Measurements from ENCODE around the gene ERBB4. TPM values are rescaled to one million over a fixed set of nuclear protein-coding genes. Genes with fewer than 3 reads are reported as not detected.

ERBB4 gene
- total and polyA plus RNA-seq, 2 of the 8 experiments (the other 6 are each of a cell fraction or from before 2014, with no cell fraction given), result 0.34 to 1.3 TPM

DNA sequence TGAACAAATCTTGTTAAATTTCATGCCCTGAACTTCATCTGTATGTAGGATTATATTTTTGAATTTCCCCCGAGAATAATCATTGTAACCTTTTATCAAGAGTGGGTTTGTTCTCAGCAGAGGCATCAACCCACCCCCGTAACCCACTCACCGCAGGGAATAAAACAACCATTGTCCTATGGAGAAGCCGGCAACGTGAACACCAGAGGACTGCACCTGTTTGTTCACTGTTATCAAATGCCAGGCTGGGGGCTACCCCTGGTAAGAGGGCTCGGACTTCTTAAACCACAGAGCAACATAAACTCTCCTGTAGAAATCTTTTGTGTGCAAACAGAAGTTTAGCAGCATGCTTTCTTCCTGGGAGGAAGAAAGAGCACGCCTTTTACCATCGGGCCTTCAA, 610.4 kb downstream of the ERBB4 start (continued):
- TF ChIP-seq NANOG (IDR thresholded peaks at IDR 0.05; ENCODE audit: insufficient read depth, low read depth, low read length, poor library complexity, severe bottlenecking) (no peak), CHD2 (IDR thresholded peaks at IDR 0.05; ENCODE audit: low read length) (no peak), ASH2L (IDR thresholded peaks at IDR 0.05; ENCODE audit: low read length) (no peak), CEBPB (IDR thresholded peaks at IDR 0.05; ENCODE audit: low read depth, low read length) (no peak)
